ENCODE results near the gene KRTAP2-4.
"Not testable (repeated sequence)": the region's sequence is repeated elsewhere in the genome, so short reads cannot be mapped to it uniquely, and the experiment has no call there.

The KRTAP2-4 gene

DNA sequence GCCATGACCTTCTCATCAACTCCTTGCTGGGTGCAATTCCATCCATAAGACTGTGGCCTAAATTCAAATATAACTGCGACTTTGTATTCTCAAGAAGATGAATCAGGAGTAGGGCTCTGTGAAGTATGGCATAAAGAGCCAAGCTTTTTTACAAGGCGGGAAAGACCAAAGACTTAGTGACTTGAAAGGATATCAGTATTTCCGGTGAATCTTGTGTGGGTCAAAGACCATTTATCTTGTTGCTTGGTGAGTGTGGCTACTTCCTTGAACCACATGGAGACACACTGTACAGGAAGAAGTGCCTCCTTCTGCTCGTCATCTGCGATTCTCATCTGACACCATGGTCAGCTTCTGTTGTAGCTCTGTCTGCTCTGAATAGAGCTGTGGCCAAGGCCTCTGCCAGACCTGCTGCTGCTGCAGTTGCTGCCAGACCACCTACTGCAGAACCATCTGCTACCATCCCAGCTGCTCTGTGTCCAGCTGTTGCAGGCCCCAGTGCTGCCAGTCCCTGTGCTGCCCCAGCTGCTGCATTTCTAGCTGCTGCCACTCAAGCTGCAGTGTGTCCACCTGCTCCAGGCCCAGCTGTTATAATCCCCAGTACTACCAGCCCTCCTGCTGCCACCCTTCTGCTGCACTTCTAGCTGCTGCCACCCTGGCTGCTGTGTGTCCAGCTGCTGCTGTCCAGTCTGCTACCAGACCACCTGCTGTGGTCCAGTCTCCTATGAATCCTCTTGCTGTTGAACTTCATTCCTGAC lies 6.1 kb upstream of the KRTAP2-4 start:
- no peak for DNase-seq (ENCODE audit: low read depth, low spot score)

DNA sequence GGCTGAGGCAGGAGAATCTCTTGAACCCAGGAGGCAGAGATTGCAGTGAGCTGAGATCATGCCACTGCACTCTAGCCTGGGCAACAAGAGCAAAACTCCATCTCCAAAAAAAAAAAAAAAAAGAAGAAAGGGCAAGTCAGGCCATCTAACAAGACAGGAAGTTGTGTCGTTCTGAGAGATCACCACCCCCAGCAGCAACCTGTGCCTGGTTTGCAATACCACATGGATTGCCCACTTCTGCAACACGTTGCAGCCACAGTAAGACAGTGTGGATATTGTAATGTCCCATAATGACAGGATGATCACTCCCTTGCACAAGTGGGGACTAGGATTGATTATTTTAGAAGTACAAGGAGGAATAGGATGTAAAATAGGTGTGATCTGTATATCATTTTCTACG lies 3.4 kb upstream of the KRTAP2-4 start:
- DNase-seq (ENCODE audit: low read depth, low spot score), result no peak

DNA sequence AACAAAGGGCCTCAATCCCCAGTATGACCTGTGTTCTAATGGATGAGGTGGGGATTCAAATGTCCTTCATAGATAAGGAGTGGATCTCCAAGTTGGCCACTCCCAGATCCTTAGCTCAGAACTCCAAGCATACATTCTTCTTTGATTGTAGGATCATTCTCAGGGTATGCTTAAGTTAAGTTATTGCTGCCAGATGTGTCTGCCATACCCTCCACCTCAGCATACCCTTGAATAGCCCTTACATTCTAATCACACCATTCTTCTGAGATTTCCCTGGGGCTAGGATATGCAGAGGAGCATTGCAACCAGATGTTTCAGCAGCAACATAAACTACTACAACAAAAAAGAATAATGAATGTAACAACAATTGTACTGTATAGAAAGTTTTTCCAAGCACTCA lies 1.6 kb upstream of the KRTAP2-4 start:
- DNase-seq (ENCODE audit: low read depth, low spot score), result no peak

DNA sequence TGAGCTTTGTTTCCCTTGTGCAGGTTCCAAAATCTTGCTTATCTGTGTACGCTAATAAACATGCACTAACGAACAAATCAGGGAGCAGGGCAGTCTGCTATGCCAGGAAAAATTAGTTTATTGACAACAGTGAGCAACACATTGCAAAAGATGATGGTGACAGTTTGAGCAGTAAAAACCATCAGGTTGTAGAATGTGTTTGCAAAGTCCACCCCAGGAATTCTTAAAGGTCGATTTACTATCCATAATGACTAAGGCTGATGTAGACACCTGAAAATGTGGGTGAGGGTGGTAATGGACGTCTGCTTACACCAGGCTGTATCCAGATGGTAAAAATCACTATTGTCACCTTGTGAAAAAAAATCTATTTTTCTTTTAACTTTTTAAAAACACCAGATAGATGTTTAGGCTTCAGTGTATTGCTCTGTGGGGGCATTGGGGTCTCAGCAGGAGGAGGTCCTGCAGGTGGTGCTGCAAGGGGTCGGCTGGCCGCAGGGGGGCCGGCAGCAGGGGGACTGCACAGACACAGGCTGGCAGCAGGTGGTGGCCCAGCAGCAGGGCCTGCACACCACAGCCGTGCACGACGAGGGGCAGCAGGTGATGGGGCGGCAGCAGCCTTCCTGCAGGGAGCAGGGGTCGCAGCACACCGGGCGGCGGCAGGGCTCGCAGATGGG lies 526 bp downstream of the KRTAP2-4 start:
- DNase-seq (ENCODE audit: low read depth, low spot score), result not testable (repeated sequence)

DNA sequence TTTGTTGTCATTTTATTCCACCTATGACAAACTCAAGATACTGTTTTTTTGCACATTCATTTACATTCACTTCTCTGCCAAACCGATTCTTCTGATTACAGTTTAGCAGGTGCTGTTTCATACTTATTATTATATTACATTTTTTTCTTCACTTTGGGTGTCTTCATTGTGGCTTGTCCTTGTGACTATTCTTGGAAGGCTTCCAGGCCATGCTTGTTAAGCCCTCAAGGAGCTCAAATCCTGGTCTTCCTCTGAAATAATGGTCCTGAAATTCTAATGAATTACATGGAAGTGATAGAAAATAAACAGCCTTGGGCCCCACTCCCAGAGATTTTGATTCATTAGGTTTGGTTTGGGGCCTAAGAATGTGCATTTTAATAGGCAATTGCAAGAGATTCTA lies 1.4 kb downstream of the KRTAP2-4 start:
- no peak for DNase-seq (ENCODE audit: low read depth, low spot score)

DNA sequence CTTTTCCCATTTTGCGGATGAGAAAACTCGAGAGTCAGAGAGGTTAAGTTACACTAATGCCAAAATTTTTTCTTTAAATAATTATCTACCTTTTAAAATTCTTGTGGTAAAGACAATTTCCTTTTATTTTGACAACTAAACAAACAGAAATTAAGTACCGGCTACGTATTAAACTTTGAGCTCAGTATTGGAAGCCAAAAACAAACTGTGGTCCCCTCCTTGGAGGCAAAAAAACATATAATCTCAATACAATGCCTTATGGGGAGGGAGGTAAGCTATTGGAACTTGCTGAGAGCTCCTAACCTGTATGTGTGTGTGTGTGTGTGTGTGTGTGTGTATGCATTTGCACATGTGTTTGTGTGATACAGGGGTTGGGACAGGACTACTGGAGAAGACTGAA lies 2.2 kb downstream of the KRTAP2-4 start:
- no peak for DNase-seq (ENCODE audit: low read depth, low spot score)

DNA sequence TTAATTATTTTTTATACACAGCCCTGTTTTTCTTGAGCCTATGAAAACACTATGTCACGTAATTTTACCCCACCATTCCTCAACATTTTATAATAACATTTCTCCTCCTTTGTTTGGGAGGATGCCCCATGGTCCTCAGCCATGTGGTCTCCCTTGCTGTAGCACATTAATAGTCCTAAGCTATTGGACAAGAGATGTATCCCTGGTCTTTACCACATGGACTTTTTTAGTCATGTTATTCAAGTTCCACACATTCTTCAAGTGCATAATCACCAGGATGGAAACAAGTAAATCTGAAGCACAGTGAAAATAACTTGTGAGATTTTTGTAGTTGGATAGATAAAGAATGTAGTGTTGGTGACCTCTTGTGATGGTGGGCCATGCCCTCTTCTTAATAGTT lies 3.7 kb downstream of the KRTAP2-4 start:
- DNase-seq (ENCODE audit: low read depth, low spot score), result no peak

DNA sequence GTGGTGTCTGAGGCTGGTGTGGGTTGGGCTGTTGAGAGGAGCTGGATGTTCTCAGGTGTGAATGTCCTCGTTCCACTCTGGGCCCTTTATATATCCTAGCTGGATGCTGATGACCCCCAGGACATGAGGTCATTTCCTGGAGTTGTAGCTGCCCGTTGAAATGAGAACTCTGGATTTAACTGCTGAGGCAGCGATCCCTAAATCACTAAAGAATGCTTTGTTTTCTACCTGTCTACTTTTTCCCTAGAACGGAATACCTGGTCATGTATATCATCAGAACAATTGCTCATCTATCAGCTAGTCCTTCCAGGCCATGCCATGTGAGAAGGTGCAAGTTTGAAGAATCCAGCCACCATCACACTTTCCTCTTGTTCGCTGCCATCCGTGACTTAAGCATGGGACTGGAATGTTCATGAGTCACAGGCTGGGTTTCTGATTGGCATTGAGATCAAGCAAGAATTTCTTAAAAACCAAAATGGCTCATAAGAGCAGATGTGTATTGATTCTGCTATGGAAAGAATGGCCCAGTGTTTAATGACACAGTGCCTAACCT lies 5.6 kb downstream of the KRTAP2-4 start, which contains the start of gene KRTAP2-3:
Gene KRTAP2-3 (minus strand): TSS at position 63 of the 553 bp plus-strand sequence. CDS start 64 bp downstream, outside the sequence.
- no peak for DNase-seq (ENCODE audit: low read depth, low spot score)

DNA sequence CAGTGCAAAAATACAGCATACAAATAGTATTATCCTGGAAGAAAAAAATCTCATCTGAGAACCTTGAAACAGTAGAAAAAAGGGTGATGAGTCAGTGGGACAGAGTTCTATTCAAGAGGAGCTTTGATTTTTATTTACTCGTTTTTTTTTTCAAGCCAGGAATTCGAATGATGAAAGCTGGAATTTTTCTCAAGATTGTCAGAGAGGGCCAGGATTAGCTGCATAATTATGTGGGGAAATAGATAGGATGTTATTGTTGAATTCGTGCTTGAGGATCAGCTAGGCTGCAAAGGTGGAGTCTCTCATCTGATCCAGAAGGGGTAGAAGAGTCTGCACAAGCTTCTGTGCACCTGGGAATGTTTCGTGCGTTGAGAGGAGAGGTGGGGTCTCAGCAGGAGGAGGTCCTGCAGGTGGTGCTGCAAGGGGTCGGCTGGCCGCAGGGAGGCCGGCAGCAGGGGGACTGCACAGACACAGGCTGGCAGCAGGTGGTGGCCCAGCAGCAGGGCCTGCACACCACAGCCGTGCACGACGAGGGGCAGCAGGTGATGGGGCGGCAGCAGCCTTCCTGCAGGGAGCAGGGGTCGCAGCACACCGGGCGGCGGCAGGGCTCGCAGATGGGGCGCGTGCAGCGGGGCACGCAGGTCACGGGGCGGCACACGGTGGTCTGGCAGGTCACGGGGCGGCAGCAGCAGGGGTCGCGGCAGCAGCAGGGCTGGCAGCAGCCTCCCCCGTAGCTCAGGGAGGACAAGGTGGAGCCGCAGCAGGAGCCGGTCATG lies 6.2 kb downstream of the KRTAP2-4 start:
- DNase-seq (ENCODE audit: low read depth, low spot score), result not testable (repeated sequence)

DNA sequence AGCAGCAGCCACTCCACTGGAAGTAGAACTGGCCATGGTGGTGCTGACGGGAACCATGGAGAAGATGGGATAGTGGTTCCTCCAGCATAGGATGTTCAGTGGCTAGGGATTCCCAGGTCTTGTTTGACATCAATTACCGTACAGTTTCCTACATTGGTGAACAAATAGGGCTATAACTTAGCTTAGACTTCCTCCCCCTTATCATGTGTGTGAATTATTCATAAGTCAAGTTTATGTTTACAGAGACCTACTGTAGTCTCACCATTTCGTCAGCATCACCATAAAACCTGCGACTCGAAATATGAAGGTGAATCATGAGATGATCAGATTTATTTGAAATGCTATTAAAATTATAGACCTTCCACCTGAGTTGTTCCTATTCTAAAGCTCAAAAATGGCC lies 6.9 kb downstream of the KRTAP2-4 start:
- DNase-seq (ENCODE audit: low read depth, low spot score), result no peak

DNA sequence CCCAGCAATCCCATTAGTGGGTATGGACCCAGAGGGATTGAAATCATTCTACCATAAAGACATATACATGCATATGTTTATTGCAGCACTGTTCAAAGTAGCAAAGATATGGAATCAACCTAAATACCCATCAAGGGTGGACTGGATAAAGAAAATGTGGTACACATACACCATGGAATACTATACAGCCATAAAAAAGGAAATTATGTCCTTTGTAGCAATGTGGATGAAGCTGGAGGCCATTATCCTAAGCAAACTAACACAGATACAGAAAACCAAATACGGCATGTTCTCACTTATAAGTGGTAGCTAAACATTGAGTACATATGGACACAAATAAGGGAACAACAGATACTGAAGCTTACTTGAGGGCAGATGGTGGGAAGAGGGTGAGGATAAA lies 8.1 kb downstream of the KRTAP2-4 start:
- DNase-seq (ENCODE audit: low read depth, low spot score), result no peak

DNA sequence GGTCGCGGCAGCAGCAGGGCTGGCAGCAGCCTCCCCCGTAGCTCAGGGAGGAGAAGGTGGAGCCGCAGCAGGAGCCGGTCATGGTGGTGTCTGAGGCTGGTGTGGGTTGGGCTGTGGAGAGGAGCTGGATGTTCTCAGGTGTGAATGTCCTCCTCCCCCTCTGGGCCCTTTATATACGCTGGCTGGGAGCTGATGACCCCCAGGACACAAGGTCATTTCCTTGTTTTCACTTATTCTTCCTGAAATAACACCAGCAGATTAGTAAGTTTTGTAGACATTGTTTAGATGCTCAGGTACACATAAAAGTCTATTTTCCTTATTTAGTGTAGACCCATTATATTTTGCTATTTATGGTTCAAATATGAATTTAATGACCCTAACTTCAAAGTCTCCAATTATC lies 10.5 kb downstream of the KRTAP2-4 start, which contains the start of gene KRTAP2-2:
Gene KRTAP2-2 (minus strand): TSS at position 101 of the 400 bp plus-strand sequence. CDS start 19 bp downstream, at position 82.
- not testable (repeated sequence) for DNase-seq (ENCODE audit: low read depth, low spot score)

DNA sequence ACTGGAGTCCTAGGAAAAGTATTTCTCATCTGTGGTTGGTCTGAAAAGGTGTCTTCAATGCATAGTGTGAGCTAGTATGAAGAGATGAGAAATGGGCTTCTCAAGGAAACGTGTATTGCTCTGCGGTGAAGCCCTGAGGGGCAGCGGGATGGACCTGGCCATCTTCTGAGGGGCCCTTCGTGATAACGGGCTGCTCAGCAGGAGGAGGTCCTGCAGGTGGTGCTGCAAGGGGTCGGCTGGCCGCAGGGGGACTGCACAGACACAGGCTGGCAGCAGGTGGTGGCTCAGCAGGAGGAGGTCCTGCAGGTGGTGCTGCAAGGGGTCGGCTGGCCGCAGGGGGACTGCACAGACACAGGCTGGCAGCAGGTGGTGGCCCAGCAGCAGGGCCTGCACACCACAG lies 11.1 kb downstream of the KRTAP2-4 start:
- DNase-seq (ENCODE audit: low read depth, low spot score), result not testable (repeated sequence)

DNA sequence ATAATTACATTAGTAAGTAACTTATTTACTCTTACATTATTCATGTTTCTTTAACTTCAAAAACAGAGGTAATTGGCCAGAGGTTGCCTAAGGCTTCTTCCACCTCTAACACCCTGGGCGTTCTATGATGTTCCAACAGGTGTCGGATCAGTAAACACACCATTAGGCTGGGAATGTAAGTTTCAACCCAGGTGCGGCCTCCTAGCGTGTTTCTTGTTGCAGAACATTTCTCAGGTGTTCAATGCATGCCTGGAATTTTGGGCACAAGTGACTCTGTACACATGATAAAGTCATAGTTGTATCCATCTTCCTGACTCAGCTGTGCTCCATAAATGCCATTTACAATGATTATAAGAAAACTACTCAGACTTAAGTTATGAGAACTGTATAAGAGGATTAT lies 11.7 kb downstream of the KRTAP2-4 start:
- no peak for DNase-seq (ENCODE audit: low read depth, low spot score)

DNA sequence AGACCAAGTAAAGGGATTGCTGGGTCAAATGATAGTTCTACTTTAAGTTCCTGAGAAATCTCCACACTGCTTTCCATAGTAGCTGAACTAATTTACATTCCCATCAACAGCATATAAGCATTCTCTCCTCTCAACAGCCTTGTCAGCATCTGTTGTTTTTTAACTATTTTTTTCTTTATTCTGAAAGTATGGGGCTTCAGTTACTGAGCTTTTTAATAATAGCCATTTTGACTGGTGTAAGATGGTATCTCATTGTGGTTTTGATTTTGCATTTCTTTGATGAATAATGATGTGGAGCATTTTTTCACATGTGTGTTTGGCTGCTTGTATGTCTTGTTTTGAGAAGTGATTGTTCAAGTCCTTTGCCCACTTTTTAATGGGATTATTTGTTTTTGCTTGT lies 13.1 kb downstream of the KRTAP2-4 start:
- no peak for DNase-seq (ENCODE audit: low read depth, low spot score)

DNA sequence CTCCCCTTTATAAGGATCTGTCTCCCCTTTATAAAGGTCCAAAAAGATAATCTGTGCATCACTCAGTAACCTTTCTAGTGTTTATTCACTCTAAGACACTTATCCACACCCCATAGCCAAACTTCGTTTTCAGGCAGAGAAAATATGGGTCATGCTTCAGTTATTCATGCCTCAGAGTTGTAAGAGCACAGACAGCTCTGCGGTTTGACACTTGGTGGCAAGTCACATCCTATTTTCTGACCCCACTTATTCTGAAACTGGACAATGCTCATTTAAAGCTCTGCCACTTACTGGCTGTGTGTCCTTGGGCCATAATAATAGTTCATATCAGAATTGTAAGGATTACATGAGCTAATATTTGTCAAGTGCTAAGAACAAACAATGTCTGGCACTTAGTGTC lies 16.6 kb downstream of the KRTAP2-4 start:
- no peak for DNase-seq (ENCODE audit: low read depth, low spot score)

DNA sequence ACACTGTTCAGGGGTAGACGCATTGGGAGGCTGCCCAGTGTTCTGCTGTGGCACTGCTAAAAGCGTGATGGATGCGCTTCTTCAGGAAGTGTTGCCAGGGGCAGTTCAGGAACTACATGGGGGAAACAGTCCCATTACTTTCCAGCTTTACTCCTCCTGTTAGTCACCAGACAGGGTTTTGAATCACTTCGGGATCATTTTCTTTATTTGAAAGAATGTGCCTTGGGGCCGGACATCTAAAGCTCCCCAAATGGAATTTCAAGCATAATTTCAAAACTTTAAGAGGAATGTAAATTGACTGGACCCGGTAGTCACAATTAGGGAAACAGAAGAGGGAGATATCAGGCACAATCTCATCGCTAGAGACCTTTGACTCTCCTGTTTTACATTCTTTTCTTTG lies 17.2 kb downstream of the KRTAP2-4 start:
- DNase-seq (ENCODE audit: low read depth, low spot score), result no peak

DNA sequence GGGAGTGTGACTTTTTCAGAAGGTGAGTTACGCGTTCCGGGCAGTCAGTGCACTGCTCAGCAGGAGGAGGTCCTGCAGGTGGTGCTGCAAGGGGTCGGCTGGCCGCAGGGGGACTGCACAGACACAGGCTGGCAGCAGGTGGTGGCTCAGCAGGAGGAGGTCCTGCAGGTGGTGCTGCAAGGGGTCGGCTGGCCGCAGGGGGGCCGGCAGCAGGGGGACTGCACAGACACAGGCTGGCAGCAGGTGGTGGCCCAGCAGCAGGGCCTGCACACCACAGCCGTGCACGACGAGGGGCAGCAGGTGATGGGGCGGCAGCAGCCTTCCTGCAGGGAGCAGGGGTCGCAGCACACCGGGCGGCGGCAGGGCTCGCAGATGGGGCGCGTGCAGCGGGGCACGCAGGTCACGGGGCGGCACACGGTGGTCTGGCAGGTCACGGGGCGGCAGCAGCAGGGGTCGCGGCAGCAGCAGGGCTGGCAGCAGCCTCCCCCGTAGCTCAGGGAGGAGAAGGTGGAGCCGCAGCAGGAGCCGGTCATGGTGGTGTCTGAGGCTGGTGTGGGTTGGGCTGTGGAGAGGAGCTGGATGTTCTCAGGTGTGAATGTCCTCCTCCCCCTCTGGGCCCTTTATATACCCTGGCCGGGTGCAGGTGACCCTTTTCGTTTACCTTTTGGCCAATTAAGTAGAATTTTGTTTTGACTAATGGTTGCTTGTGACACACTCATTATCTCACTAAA lies 18.8 kb downstream of the KRTAP2-4 start, which contains the start of gene KRTAP2-1:
Gene KRTAP2-1 (minus strand): TSS at position 582 of the 731 bp plus-strand sequence. CDS start 49 bp downstream, at position 533.
- not testable (repeated sequence) for DNase-seq (ENCODE audit: low read depth, low spot score)

DNA sequence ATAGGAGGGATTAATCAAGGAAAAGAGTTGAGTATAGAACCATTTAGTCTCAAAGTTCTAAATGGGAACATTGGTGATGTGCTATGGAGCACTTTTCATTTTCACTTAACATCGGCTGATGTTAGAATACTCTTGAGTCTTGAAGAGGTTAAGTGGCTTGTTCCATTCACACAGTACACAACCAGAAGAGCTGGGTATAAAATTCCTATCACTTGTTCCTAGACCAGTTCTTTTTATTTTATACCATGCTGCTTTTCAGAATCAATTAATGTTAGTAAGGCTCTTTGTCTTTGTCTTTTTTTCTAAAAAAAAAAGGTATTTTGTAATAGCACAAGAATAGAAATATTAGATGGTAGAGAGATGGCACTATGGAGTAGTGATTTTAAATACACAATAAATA lies 22.7 kb downstream of the KRTAP2-4 start:
- no peak for DNase-seq (ENCODE audit: low read depth, low spot score)

DNA sequence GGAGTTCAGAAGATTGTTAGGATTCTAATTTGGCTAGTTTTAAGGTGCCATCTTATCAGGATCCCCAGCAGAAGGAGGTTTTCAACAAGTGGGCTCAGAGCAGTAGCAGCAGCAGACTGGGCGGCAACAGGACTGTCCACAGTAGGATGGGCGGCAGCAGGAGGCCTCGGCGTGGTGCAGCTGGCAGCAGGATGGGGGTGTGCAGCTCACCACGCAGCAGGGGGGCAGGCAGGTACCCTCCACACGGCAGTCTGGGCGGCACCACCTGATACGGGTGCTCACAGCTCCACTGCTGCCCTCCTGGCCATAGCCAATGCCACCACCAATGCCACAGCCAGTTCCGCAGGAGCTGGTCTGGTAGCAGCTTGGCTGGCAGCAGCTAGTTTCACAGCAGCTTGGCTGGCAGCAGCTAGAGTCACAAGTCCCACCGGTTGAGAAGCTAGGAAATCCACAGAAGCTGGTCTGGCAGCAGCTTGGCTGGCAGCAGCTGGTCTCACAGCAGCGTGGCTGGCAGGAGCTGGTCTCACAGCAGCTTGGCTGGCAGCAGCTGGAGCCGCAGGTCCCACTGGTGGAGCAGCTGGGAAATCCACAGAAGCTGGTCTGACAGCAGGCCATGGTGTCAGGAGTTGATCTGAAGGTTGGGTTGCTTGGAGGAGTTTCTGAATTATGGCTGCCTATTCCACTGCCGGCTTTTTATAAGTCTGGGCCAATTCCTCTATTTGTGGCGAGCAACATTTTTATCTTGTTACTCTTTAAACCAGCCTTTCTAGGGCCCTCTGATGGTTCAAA lies 24.7 kb downstream of the KRTAP2-4 start, which contains the start of gene KRTAP1-1:
Gene KRTAP1-1 (minus strand): TSS at position 668 of the 789 bp plus-strand sequence. CDS start 53 bp downstream, at position 615.
- not testable (repeated sequence) for DNase-seq (ENCODE audit: low read depth, low spot score)

All from iPS DF 19.7 (cell line).